H9 (cell line): ENCODE results near the gene ASH1L. TPM values are rescaled to one million over a fixed set of nuclear protein-coding genes. Genes with fewer than 3 reads are reported as not detected.

Experiments
- DNase-seq: peaks from one replicate; pipeline ENCODE4 v3.0.0-alpha.2; 2017
- H2AFZ ChIP-seq: one replicate; pipeline ENCODE4 v1.6.1; 2013; ENCODE audit warnings: mild to moderate bottlenecking, low read length, control low read depth, moderate library complexity
- H2AK5ac ChIP-seq: 2 replicates; pipeline ENCODE4 v1.6.1; 2013; ENCODE audit warnings: low read length, control low read depth, mixed read lengths; ENCODE audit not compliant: insufficient read length
- H2BK120ac ChIP-seq: one replicate; pipeline ENCODE4 v1.6.1; 2013; ENCODE audit warnings: low read depth, mild to moderate bottlenecking, low read length, control low read depth, inconsistent platforms; ENCODE audit not compliant: poor library complexity, severe bottlenecking
- H2BK12ac ChIP-seq: 2 replicates; pipeline ENCODE4 v1.6.1; 2013; ENCODE audit warnings: low read length, control low read depth, mixed read lengths, low read depth; ENCODE audit not compliant: insufficient read length
- H2BK15ac ChIP-seq: 2 replicates; pipeline ENCODE4 v1.6.1; 2013; ENCODE audit warnings: low read depth, low read length, control low read depth
- H2BK20ac ChIP-seq: one replicate; pipeline ENCODE4 v1.6.1; 2013; ENCODE audit warnings: low read depth, mild to moderate bottlenecking, low read length, control low read depth, inconsistent platforms; ENCODE audit not compliant: poor library complexity, severe bottlenecking
- H2BK5ac ChIP-seq: 2 replicates; pipeline ENCODE4 v1.6.1; 2013; ENCODE audit warnings: low read length, control low read depth, mixed read lengths; ENCODE audit not compliant: insufficient read length
- H3K14ac ChIP-seq: 2 replicates; pipeline ENCODE4 v1.6.1; 2013; ENCODE audit warnings: low read length, control low read depth; ENCODE audit not compliant: insufficient read depth
- H3K18ac ChIP-seq: 2 replicates; pipeline ENCODE4 v1.6.1; 2013; ENCODE audit warnings: low read depth, mild to moderate bottlenecking, mixed read lengths, low read length, control low read depth; ENCODE audit not compliant: insufficient read length
- H3K23ac ChIP-seq: 2 replicates; pipeline ENCODE4 v1.6.1; 2013; ENCODE audit warnings: low read length, control low read depth, mixed read lengths, low read depth; ENCODE audit not compliant: insufficient read length
- H3K23me2 ChIP-seq: 2 replicates; pipeline ENCODE4 v1.6.1; 2013; ENCODE audit warnings: low read depth, mild to moderate bottlenecking, mixed read lengths, low read length, control low read depth; ENCODE audit not compliant: insufficient read length, poor library complexity, severe bottlenecking
- H3K27ac ChIP-seq: 2 replicates; pipeline ENCODE4 v1.5.1; 2013; ENCODE audit warnings: low read length, control low read depth, mixed read lengths, low read depth; ENCODE audit not compliant: insufficient read length
- H3K27me3 ChIP-seq: 2 replicates; pipeline ENCODE4 v1.6.1; 2013; ENCODE audit warnings: low read length, control low read depth, inconsistent platforms; ENCODE audit not compliant: insufficient read depth
- H3K4ac ChIP-seq: 2 replicates; pipeline ENCODE4 v1.6.1; 2013; ENCODE audit warnings: low read depth, mild to moderate bottlenecking, control low read depth, inconsistent platforms, low read length, moderate library complexity
- H3K4me1 ChIP-seq: 2 replicates; pipeline ENCODE4 v1.6.1; 2013; ENCODE audit warnings: low read length, control low read depth, inconsistent platforms; ENCODE audit not compliant: insufficient read depth
- H3K4me2 ChIP-seq: 2 replicates; pipeline ENCODE4 v1.6.1; 2013; ENCODE audit warnings: low read length, control low read depth, mixed read lengths; ENCODE audit not compliant: insufficient read length, insufficient read depth
- H3K56ac ChIP-seq: 2 replicates; pipeline ENCODE4 v1.6.1; 2013; ENCODE audit warnings: low read depth, mild to moderate bottlenecking, mixed read lengths, low read length, control low read depth; ENCODE audit not compliant: insufficient read length
- H3K79me1 ChIP-seq: 2 replicates; pipeline ENCODE4 v1.6.1; 2013; ENCODE audit warnings: low read depth, mild to moderate bottlenecking, moderate library complexity, low read length, control low read depth, inconsistent platforms; ENCODE audit not compliant: insufficient read depth, poor library complexity, severe bottlenecking
- H3K79me2 ChIP-seq: 2 replicates; pipeline ENCODE4 v1.6.1; 2013; ENCODE audit warnings: low read length, control low read depth, inconsistent platforms; ENCODE audit not compliant: insufficient read depth
- H3K9ac ChIP-seq: 2 replicates; pipeline ENCODE4 v1.6.1; 2013; ENCODE audit warnings: low read length, control low read depth, mixed read lengths; ENCODE audit not compliant: insufficient read length; ENCODE audit errors: extremely low read depth
- H3K9me3 ChIP-seq: one replicate; pipeline ENCODE4 v1.6.1; 2013; ENCODE audit warnings: low read depth, low read length, inconsistent platforms; ENCODE audit not compliant: control insufficient read depth
- H3T11ph ChIP-seq: one replicate; pipeline ENCODE4 v1.6.1; 2013; ENCODE audit warnings: mild to moderate bottlenecking, low read length, control low read depth, inconsistent platforms
- H4K20me1 ChIP-seq: one replicate; pipeline ENCODE4 v1.6.1; 2013; ENCODE audit not compliant: control insufficient read depth, insufficient read length, insufficient read depth
- H4K5ac ChIP-seq: 2 replicates; pipeline ENCODE4 v1.6.1; 2013; ENCODE audit warnings: low read depth, mild to moderate bottlenecking, mixed read lengths, low read length, control low read depth; ENCODE audit not compliant: insufficient read length
- H4K8ac ChIP-seq: replicated peaks from 2 replicates; pipeline ENCODE4 v1.6.1; 2013; ENCODE audit warnings: low read length, control low read depth, mixed read lengths, low read depth; ENCODE audit not compliant: insufficient read length
- H4K91ac ChIP-seq: 2 replicates; pipeline ENCODE4 v1.6.1; 2013; ENCODE audit warnings: low read depth, mild to moderate bottlenecking, moderate library complexity, mixed read lengths, low read length, control low read depth; ENCODE audit not compliant: insufficient read length
- H3K27ac Mint-ChIP-seq, 3 experiments: 2 replicates in 2 of 3; 3 replicates in 1 of 3; pipeline ENCODE4 v1.8.0; 2020 to 2021; ENCODE audit warnings: mixed read lengths in 3 of 3, mild to moderate bottlenecking in 1 of 3, moderate library complexity in 1 of 3
- H3K27me3 Mint-ChIP-seq: 2 replicates; pipeline ENCODE4 v1.8.0; 2021; ENCODE audit warnings: low read depth, mild to moderate bottlenecking, moderate library complexity, mixed read lengths
- H3K36me3 Mint-ChIP-seq, 3 experiments: 2 replicates in 2 of 3; 3 replicates in 1 of 3; pipeline ENCODE4 v1.8.0; 2020 to 2021; ENCODE audit warnings: low read depth in 3 of 3, mixed read lengths in 3 of 3; ENCODE audit not compliant: insufficient read depth in 1 of 3
- H3K4me1 Mint-ChIP-seq, 2 experiments: 2 replicates each; pipeline ENCODE4 v1.8.0; 2020; ENCODE audit warnings: mixed read lengths in 2 of 2
- H3K4me3 Mint-ChIP-seq, 2 experiments: 2 replicates in 1 of 2; 3 replicates in 1 of 2; pipeline ENCODE4 v1.8.0; 2020 to 2021; ENCODE audit warnings: mild to moderate bottlenecking in 2 of 2, mixed read lengths in 2 of 2, moderate library complexity in 1 of 2
- H3K9me3 Mint-ChIP-seq, 2 experiments: 2 replicates in 1 of 2; 3 replicates in 1 of 2; pipeline ENCODE4 v1.8.0; 2020; ENCODE audit warnings: mild to moderate bottlenecking in 2 of 2, mixed read lengths in 2 of 2, moderate library complexity in 1 of 2
- CTCF ChIP-seq: fragments of 200-600 bp; sonication (generic); conservative IDR thresholded peaks from 3 replicates; pipeline ENCODE4 v1.8.0; 2021; ENCODE audit warnings: antibody characterized with exemption, mild to moderate bottlenecking
- WGBS: extraction: QIAGEN DNeasy Blood & Tissue Kit; methylation state at CpG from one replicate; pipeline ENCODE4 v1.1.7; 2013; ENCODE audit warnings: missing lambda C conversion rate, low lambda C conversion rate, mixed read lengths; ENCODE audit not compliant: insufficient read length; ENCODE audit errors: extremely low coverage; 5-methylcytosine and 5-hydroxymethylcytosine counted together
- total RNA-seq: library from RNA; stranded (reverse); gene quantifications from 2 replicates; pipeline ENCODE4 v1.2.1, GENCODE V29; 2021

Gene ASH1L
- total RNA-seq, 1 experiment from 2014 or later, result 32.8 TPM

- Histone ChIP-seq H3K79me1 (no peaks in the 10 kb centered on the region), H3K14ac (no peak overlapping the region), H3K18ac (no peak overlapping the region), H4K20me1 (no peaks in the 10 kb centered on the region), H3K79me2 (no peaks in the 10 kb centered on the region), H3K9me3 (no peaks in the 10 kb centered on the region), H2BK15ac (no peak overlapping the region), H2BK5ac (no peak overlapping the region), H2BK120ac (no peak overlapping the region), H3K4me2 (no peak overlapping the region), H3K4ac (no peak overlapping the region), H3K23ac (no peak overlapping the region), H2BK20ac (no peak overlapping the region), H4K5ac (no peak overlapping the region), H4K91ac (no peak overlapping the region), H3K27ac (no peak overlapping the region), H3K4me1 (no peaks in the 10 kb centered on the region), H3K27me3 (no peaks in the 10 kb centered on the region), H2AK5ac (no peak overlapping the region), H2BK12ac (no peak overlapping the region), H4K8ac (no peak overlapping the region), H3T11ph (no peak overlapping the region), H2AFZ (no peak overlapping the region), H3K56ac (no peak overlapping the region), H3K9ac (no peak overlapping the region), H3K23me2 (no peaks in the 10 kb centered on the region)
- Mint-ChIP-seq H3K27me3 (no peaks in the 10 kb centered on the region), H3K4me1 (no peaks in the 10 kb centered on the region), H3K27ac (no peak overlapping the region), H3K4me3 (no peak overlapping the region), H3K36me3 (peaks cover 0 to 13% (median 13%) of the 10 kb centered on the region in 3 experiments; a peak in 4 of 7 replicates), H3K9me3 (no peaks in the 10 kb centered on the region)
- no peak for DNase-seq
- no peak for TF ChIP-seq CTCF
- WGBS, result no CpG with 5 or more reads among the region's 4 CpGs
Measured at GRCh38 chr1:155458111-155458510, 104.5 kb downstream of the ASH1L start.
